Calu3 (cell line): ENCODE measurements around the gene PADI3. TPM values are rescaled to one million over a fixed set of nuclear protein-coding genes. Genes with fewer than 3 reads are reported as not detected.

Experiments used
- BruUV-seq: library from RNA; stranded (reverse); fragments of 400-500 nt; replicated peaks from 2 replicates; lab custom pipeline; 2021; lab: Mats Ljungman, UMichigan
- CTCF ChIA-PET: fragments of 300-600 bp; sonication (Branson Sonifier 250); formaldehyde crosslinking; loops from one replicate; lab custom pipeline; 2022; ENCODE audit warnings: antibody characterized with exemption; lab: Charles Lee
- DNase-seq: peaks from one replicate; pipeline ENCODE4 v3.0.0; 2022
- H3K27ac Mint-ChIP-seq: one replicate; pipeline ENCODE4 v1.8.0; 2022; ENCODE audit warnings: mixed read lengths; ENCODE audit not compliant: unreplicated experiment
- H3K27me3 Mint-ChIP-seq: one replicate; pipeline ENCODE4 v1.8.0; 2022; ENCODE audit warnings: mixed read lengths; ENCODE audit not compliant: unreplicated experiment
- H3K36me3 Mint-ChIP-seq: one replicate; pipeline ENCODE4 v1.8.0; 2022; ENCODE audit warnings: mild to moderate bottlenecking, moderate library complexity, mixed read lengths; ENCODE audit not compliant: insufficient read depth, unreplicated experiment
- H3K4me1 Mint-ChIP-seq: one replicate; pipeline ENCODE4 v1.8.0; 2022; ENCODE audit warnings: mild to moderate bottlenecking, low read depth, mixed read lengths; ENCODE audit not compliant: unreplicated experiment
- H3K4me3 Mint-ChIP-seq: one replicate; pipeline ENCODE4 v1.8.0; 2022; ENCODE audit warnings: mild to moderate bottlenecking, low read depth, moderate library complexity, mixed read lengths; ENCODE audit not compliant: unreplicated experiment
- H3K9me3 Mint-ChIP-seq: one replicate; pipeline ENCODE4 v1.8.0; 2022; ENCODE audit warnings: low read depth, mixed read lengths; ENCODE audit not compliant: unreplicated experiment
- CTCF ChIP-seq: fragments of 200-600 bp; IDR thresholded peaks from one replicate; pipeline ENCODE4 v1.8.0; 2022; ENCODE audit warnings: antibody characterized with exemption; ENCODE audit not compliant: unreplicated experiment
- intact Hi-C: fragments of 100-400 bp; cut with micrococcal nuclease; formaldehyde crosslinking; loops from one replicate; pipeline ENCODE4 v1.10.0; 2022; ENCODE audit not compliant: unreplicated experiment
- total RNA-seq: library from RNA; stranded (reverse); gene quantifications from 2 replicates; pipeline ENCODE4 v1.2.3, GENCODE V29; 2022

The PADI3 gene
- total RNA-seq, 1 experiment from 2014 or later = 0.21 TPM

- TF ChIP-seq CTCF = no peak
- intact Hi-C loops = no loop called here
Observed at GRCh38 chr1:17308593-17308992, 59.7 kb downstream of the PADI3 start.

GRCh38 chr1:17309426-17310067 lies 60.6 kb downstream of the PADI3 start:
- H3K27ac Mint-ChIP-seq = no peak overlapping the region
- TF ChIP-seq CTCF = no peak
- DNase-seq = no peak
- peaks cover 30% of the 10 kb centered on the region for H3K27me3 Mint-ChIP-seq
- H3K4me1 Mint-ChIP-seq = no peaks in the 10 kb centered on the region
- BruUV-seq = no TSS peak
- no peaks in the 10 kb centered on the region for H3K36me3 Mint-ChIP-seq
- H3K9me3 Mint-ChIP-seq = no peaks in the 10 kb centered on the region
- no peak overlapping the region for H3K4me3 Mint-ChIP-seq
- intact Hi-C loops = no loop called here
- CTCF ChIA-PET = interaction anchor here (0.5 to 0.7 kb wide), 2 partner anchors 34 to 534 kb away, joined by 3 to 7 read pairs; no protein-coding TSS in a partner anchor

More at GRCh38 chr1:17308593-17308992, 59.7 kb downstream of the PADI3 start:
- Mint-ChIP-seq H3K9me3 (no peaks in the 10 kb centered on the region), H3K27me3 (peaks cover 30% of the 10 kb centered on the region), H3K4me3 (no peak overlapping the region), H3K36me3 (no peaks in the 10 kb centered on the region), H3K27ac (no peak overlapping the region), H3K4me1 (no peaks in the 10 kb centered on the region)
- CTCF ChIA-PET = no interaction called here
- DNase-seq = no peak
- no TSS peak for BruUV-seq

GRCh38 chr1:17310068-17310640 lies 61.3 kb downstream of the PADI3 start:
- DNase-seq = no peak
- CTCF ChIA-PET = interaction anchor here (0.5 to 0.7 kb wide), 2 partner anchors 9 to 35 kb away, joined by 3 to 7 read pairs; no protein-coding TSS in a partner anchor
- no peaks in the 10 kb centered on the region for H3K36me3 Mint-ChIP-seq
- intact Hi-C loops = no loop called here
- BruUV-seq = no TSS peak
- H3K4me1 Mint-ChIP-seq = no peaks in the 10 kb centered on the region
- H3K4me3 Mint-ChIP-seq = no peak overlapping the region
- TF ChIP-seq CTCF = no peak
- H3K27ac Mint-ChIP-seq = no peak overlapping the region
- H3K9me3 Mint-ChIP-seq = no peaks in the 10 kb centered on the region
- H3K27me3 Mint-ChIP-seq = peaks cover 28% of the 10 kb centered on the region

- Mint-ChIP-seq H3K9me3 (no peaks in the 10 kb centered on the region), H3K4me3 (no peak overlapping the region), H3K4me1 (no peaks in the 10 kb centered on the region), H3K27ac (no peak overlapping the region), H3K27me3 (peaks cover 13% of the 10 kb centered on the region), H3K36me3 (no peaks in the 10 kb centered on the region)
- CTCF ChIA-PET = interaction anchor here (0.6 kb wide), 1 partner anchor 8 kb away, joined by 3 read pairs; no protein-coding TSS in a partner anchor
- no peak for TF ChIP-seq CTCF
- intact Hi-C loops = no loop called here
- DNase-seq = no peak
- BruUV-seq = no TSS peak
Observed at GRCh38 chr1:17313530-17314309, 64.8 kb downstream of the PADI3 start.
